ENCODE data around the gene ASIC2.
"Not testable (repeated sequence)": the region's sequence is repeated elsewhere in the genome, so short reads cannot be mapped to it uniquely, and the experiment has no call there.

Gene ASIC2

DNA sequence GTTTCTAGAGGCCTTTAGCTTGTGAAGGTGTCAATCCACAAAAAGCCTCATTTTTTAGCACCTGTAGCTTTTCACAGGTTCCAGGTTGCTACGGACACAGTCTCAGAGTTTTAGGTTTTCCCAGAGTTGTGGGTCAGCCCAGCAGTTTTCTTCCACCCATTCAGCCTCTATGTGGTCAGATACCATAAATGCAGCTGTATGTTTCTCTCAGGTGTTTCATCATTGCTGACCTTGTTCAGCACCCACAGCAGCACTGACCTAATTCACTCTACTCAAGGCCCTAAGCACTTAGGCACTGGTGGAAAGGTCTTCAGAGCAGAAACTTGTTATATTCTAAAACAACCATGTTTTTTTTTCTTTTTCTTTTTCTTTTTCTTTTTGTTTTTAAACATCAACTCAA, 316.5 kb downstream of the ASIC2 start:
- no peak for DNase-seq

DNA sequence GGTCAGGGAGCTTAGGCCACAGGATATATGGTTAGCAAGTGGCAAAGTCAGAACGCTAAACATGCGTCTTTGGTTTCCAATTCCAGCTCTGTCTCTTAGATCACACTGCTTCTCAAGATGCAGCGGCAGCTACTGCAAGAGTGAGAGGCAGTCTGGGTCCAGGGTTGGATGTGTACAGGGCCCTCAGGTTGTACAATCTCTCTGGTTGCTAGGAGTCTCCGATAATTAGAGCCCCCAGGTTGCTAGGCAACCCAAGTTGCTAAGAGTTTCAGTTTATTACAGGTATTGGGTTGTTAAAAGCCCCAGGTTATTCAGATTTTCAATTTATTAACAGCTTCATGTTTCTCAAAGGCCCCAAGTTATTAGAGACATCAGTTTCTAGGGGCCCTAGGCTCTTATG, 317.0 kb downstream of the ASIC2 start:
- no peak for DNase-seq

DNA sequence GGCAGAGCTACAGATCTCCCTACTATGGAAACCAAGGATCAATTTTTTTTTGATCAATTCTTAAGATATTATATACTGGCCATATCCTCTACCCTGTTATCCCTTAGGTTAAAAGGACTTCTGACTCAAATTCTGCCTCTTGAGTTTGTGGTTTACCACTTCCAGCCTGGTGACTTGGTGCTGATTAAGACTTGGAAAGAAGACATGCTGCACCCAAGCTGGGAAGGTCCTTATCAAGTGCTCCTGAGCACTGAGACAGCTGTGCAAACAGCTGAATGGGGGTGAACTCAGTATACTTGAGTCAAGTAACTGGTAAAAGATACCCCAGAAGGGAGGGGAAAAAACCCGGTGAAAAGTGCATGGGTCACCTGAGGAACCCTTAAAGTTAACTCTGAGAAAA, 321.9 kb downstream of the ASIC2 start:
- DNase-seq, result no peak

DNA sequence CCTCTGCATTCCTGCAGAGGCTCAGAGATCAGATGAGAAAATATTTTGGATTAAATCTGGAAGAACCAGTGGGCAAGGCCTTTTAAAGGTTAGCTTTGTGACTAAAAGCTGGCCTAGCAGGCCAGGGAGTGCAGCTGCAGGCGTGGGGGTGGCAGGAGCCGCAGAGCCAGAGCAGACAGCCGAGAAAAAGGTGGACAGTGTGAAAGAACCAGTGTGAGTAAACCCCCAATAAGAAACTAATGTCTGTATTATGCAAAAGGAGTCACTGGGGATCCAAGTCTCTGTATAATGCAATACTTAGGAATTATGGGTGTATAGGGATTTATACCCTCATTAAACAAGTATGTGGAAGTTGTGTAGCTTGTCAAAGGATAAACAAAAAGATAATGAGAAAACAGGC, 322.8 kb downstream of the ASIC2 start:
- DNase-seq, result no peak

DNA sequence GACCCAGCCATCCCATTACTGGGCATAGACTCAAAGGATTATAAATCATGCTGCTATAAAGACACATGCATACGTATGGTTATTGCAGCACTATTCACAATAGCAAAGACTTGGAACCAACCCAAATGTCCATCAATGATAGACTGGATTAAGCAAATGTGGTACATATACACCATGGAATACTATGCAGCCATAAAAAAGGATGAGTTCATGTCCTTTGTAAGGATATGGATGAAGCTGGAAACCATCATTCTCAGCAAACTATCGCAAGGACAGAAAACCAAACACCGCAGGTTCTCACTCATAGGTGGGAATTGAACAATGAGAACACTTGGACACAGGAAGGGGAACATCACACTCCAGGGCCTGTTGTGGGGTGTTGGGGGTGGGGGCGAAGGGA, 323.9 kb downstream of the ASIC2 start:
- not testable (repeated sequence) for DNase-seq

DNA sequence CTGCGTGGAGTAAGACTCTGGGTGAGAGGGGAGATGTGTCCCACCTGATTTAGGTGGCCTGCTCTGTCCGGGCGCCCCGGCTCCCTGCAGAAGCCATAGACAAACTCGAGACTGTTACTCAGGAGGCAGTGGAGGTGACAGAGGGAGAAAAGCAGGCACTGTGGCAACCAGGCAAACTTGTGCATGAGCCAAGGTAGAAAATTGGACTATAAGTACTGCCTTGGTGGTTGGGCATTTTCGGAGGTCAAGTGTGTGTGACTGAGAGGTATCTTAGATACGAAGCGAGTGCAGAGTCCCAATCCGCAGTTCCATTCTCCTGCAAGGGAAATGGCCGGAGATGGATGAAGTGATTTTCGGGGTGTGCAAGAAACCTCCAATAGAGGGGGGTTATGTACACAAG, 328.6 kb downstream of the ASIC2 start:
- no peak for DNase-seq

All from fibroblast of skin of abdomen (primary cell).